Lung (tissue), 12 donors: ENCODE results near the gene GP5. TPM values are rescaled to one million over a fixed set of nuclear protein-coding genes. Genes with fewer than 3 reads are reported as not detected.

Source experiments
- ATAC-seq: fragments of 200-7000 bp; cut with Tn5 transposase; one replicate; pipeline ENCODE4 v1.9.1; 2020; ENCODE audit warnings: moderate number of reproducible peaks; ENCODE audit not compliant: insufficient read depth, low FRiP score
- DNase-seq, 3 donors: peaks; one replicate each; pipeline ENCODE4 v3.0.0-alpha.2; 2013 to 2017
- H3K27ac ChIP-seq, 2 donors: one replicate each; pipeline ENCODE4 v1.5.1; 2013; ENCODE audit warnings: mild to moderate bottlenecking in 2 of 2, moderate library complexity in 2 of 2, control low read depth in 1 of 2, inconsistent platforms in 1 of 2, low read depth in 1 of 2, low read length in 1 of 2
- H3K27me3 ChIP-seq, 3 donors: one replicate each; pipeline ENCODE4 v1.5.1; 2013; ENCODE audit warnings: low read length in 2 of 3; ENCODE audit not compliant: control insufficient read depth in 3 of 3, insufficient read depth in 3 of 3
- H3K36me3 ChIP-seq, 4 donors: one replicate each; pipeline ENCODE4 v1.5.1; 2013; ENCODE audit warnings: low read length in 4 of 4, mild to moderate bottlenecking in 1 of 4, moderate library complexity in 1 of 4; ENCODE audit not compliant: control insufficient read depth in 4 of 4, insufficient read depth in 4 of 4
- H3K4me1 ChIP-seq, 5 donors: one replicate each; pipeline ENCODE4 v1.5.1; 2013; ENCODE audit warnings: low read length in 5 of 5, mild to moderate bottlenecking in 2 of 5, moderate library complexity in 1 of 5; ENCODE audit not compliant: control insufficient read depth in 5 of 5, insufficient read depth in 5 of 5
- H3K4me3 ChIP-seq: one replicate; pipeline ENCODE4 v1.5.1; 2013; ENCODE audit warnings: mild to moderate bottlenecking, control low read depth, moderate library complexity
- H3K9ac ChIP-seq, 2 donors: one replicate each; pipeline ENCODE4 v1.5.1; 2013; ENCODE audit warnings: low read length in 2 of 2, control low read depth in 1 of 2; ENCODE audit not compliant: insufficient read depth in 1 of 2
- H3K9me3 ChIP-seq, 4 donors: one replicate each; pipeline ENCODE4 v1.5.1; 2013; ENCODE audit warnings: low read length in 3 of 4, mild to moderate bottlenecking in 1 of 4, moderate library complexity in 1 of 4; ENCODE audit not compliant: control insufficient read depth in 4 of 4, insufficient read depth in 3 of 4
- WGBS, 2 donors: extraction: QIAGEN DNeasy Blood & Tissue Kit; methylation state at CpG; one replicate each; pipeline ENCODE4 v1.1.7; 2013; 5-methylcytosine and 5-hydroxymethylcytosine counted together
- polyA plus RNA-seq, 2 donors: library from polyadenylated mRNA; stranded (reverse); fragments of 200-250 nt; gene quantifications; one replicate each; pipeline ENCODE4 v1.2.1, GENCODE V29; 2013
- total RNA-seq, 2 donors: library from RNA; depleted of rRNA in 1 of 2; stranded (reverse); fragments of >200 nt in 1 of 2; gene quantifications; one replicate each; pipeline ENCODE4 v1.2.1, GENCODE V29; 2014 to 2021
- TF ChIP-seq, protein P1 (sequence below): IDR thresholded peaks from 2 replicates; pipeline ENCODE4 v1.5.1; 2012; ENCODE audit warnings: mild to moderate bottlenecking; ENCODE audit errors: control extremely low read depth, extremely low read depth
- donor health status: control.
- donor health status: control.
- donor health status: Bipolar disorder and iron deficiency.
- donor health status: healthy.
- donor health status: DM: yes; HTN: yes; CAD: no.

GP5 gene
- total and polyA plus RNA-seq, 4 donors: 0.06 to 1.1 (median 0.37) TPM

DNA sequence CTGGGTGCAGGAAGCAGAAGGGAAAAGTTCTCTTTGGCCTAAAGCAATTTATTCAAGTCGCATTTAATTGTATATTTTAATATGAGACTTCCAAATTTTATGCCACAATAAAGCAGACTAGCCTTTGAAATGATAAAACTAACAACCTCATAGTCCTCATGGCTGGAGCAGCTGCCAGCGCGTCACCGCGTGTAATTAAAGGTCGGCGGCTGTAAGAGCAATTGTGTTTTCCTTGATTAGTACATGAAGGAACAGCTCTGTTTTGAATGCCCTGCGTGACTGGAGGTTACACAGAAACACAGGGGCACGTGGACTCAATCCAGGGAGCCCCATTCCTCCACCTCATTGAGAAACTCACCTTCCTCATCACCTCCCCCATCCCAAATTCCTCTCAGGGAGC lies 19.4 kb downstream of the GP5 start:
- H3K36me3 ChIP-seq: no peaks in the 10 kb centered on the region
- no peak overlapping the region for H3K4me3 ChIP-seq
- H3K27me3 ChIP-seq: peaks cover 0 to 10% (median 0%) of the 10 kb centered on the region in 3 donors
- no peak overlapping the region for H3K9ac ChIP-seq
- TF ChIP-seq, protein P1, sequence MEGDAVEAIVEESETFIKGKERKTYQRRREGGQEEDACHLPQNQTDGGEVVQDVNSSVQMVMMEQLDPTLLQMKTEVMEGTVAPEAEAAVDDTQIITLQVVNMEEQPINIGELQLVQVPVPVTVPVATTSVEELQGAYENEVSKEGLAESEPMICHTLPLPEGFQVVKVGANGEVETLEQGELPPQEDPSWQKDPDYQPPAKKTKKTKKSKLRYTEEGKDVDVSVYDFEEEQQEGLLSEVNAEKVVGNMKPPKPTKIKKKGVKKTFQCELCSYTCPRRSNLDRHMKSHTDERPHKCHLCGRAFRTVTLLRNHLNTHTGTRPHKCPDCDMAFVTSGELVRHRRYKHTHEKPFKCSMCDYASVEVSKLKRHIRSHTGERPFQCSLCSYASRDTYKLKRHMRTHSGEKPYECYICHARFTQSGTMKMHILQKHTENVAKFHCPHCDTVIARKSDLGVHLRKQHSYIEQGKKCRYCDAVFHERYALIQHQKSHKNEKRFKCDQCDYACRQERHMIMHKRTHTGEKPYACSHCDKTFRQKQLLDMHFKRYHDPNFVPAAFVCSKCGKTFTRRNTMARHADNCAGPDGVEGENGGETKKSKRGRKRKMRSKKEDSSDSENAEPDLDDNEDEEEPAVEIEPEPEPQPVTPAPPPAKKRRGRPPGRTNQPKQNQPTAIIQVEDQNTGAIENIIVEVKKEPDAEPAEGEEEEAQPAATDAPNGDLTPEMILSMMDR: no peak
- no peak overlapping the region for H3K27ac ChIP-seq
- ATAC-seq (no peak), DNase-seq (no peak)
- peaks cover 0 to 2% (median 0%) of the 10 kb centered on the region in 5 donors for H3K4me1 ChIP-seq
- 88% methylated on average over 9 of the region's 9 CpGs for WGBS, 2 donors
- no peaks in the 10 kb centered on the region for H3K9me3 ChIP-seq

- WGBS, 2 donors: 92 to 95% methylated on average over 5 to 6 of the region's 6 CpGs
- Histone ChIP-seq H3K4me1 (peaks cover 0 to 3% (median 0%) of the 10 kb centered on the region in 5 donors), H3K9me3 (no peaks in the 10 kb centered on the region), H3K9ac (no peak overlapping the region), H3K36me3 (no peaks in the 10 kb centered on the region), H3K27me3 (peaks cover 0 to 10% (median 0%) of the 10 kb centered on the region in 3 donors), H3K27ac (no peak overlapping the region), H3K4me3 (no peak overlapping the region)
- DNase-seq: no peak
- TF ChIP-seq, protein P1: no peak
- ATAC-seq: no peak
Measured at GRCh38 chr3:194379231-194379630, 19.8 kb downstream of the GP5 start.

DNA sequence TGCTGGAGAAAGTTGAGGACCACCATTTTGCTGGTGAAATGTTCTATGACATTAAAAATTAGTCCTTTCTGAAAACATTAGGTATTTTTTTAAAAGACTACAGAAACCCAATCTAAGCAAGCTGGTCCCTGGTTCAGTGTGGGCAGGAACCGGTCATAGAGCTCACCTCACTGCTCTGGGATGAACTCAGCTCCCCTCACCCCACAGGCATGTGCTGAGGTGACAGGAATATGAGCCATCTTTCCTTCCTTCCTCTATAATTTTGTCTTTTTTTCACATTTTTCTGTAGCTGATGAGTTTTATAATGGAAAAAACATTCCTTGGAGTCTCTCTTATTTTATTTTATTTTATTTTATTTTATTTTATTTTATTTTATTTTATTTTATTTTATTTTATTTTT lies 21.4 kb downstream of the GP5 start:
- TF ChIP-seq, protein P1: no peak
- no peaks in the 10 kb centered on the region for H3K36me3 ChIP-seq
- H3K4me3 ChIP-seq: no peak overlapping the region
- peaks cover 0 to 10% (median 0%) of the 10 kb centered on the region in 3 donors for H3K27me3 ChIP-seq
- DNase-seq (no peak), ATAC-seq (no peak)
- H3K9me3 ChIP-seq: no peaks in the 10 kb centered on the region
- no peak overlapping the region for H3K9ac ChIP-seq
- H3K4me1 ChIP-seq: peaks cover 0 to 4% (median 0%) of the 10 kb centered on the region in 5 donors
- WGBS, 2 donors: 80 to 96% methylated on average over 1 of the region's 1 CpG
- H3K27ac ChIP-seq: no peak overlapping the region

DNA sequence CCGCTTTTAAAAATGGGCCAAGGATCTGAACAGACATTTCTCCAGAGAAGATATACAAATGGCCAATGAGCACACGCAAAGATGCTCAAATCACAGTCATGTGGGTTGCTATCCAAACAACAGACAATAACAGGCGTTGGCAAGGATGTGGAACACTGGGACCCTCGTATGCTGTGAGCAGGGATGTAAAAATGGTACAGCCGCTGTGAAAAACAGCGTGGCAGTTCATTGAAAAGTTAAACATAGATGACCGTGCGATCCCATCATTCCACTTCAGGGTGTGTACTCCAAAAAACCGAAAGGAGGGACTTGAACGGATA lies 22.9 kb downstream of the GP5 start:
- WGBS, 2 donors: 83 to 92% methylated on average over 10 of the region's 10 CpGs

More for the DNA sequence above, 22.9 kb downstream of the GP5 start:
- Histone ChIP-seq H3K36me3 (no peaks in the 10 kb centered on the region), H3K4me3 (no peak overlapping the region), H3K9ac (no peak overlapping the region), H3K27me3 (peaks cover 0 to 9% (median 0%) of the 10 kb centered on the region in 3 donors), H3K9me3 (no peaks in the 10 kb centered on the region), H3K4me1 (peaks cover 0 to 4% (median 0%) of the 10 kb centered on the region in 5 donors), H3K27ac (no peak overlapping the region)
- ATAC-seq: no peak
- TF ChIP-seq, protein P1: no peak
- no peak for DNase-seq
